Measurements from ENCODE around the gene KCMF1. TPM values are rescaled to one million over a fixed set of nuclear protein-coding genes. Genes with fewer than 3 reads are reported as not detected.

KCMF1 gene
- total and polyA plus RNA-seq, 10 of the 15 experiments (the other 5 are each of a cell fraction or from before 2014, with no cell fraction given): 8.4 to 124 (median 43.0) TPM

GRCh38 chr2:84946204-84947009, 24.6 kb upstream of the KCMF1 start (continued):
- TF ChIP-seq POU2F2 (IDR thresholded peaks at IDR 0.05; ENCODE audit: borderline replicate concordance, low read depth, low read length) (peak; percentile 48; the same call in 2 of the 3 replicates), SMAD5 (IDR thresholded peaks at IDR 0.05; ENCODE audit: low read depth) (0 out of 2 replicates have a peak, but pooled peaks have one; percentile 29), ZNF217 (IDR thresholded peaks at IDR 0.05) (no peak; the same call in none of the 2 replicates), TCF7 (IDR thresholded peaks at IDR 0.05; ENCODE audit: borderline replicate concordance) (no peak), TAF1 (IDR thresholded peaks at IDR 0.05; ENCODE audit: borderline replicate concordance, low read depth, low read length) (peak; percentile 63; the same call in 1 of the 2 replicates), SMAD1 (IDR thresholded peaks at IDR 0.05; ENCODE audit: low read depth, partially characterized antibody) (peak; percentile 74), MYC (IDR thresholded peaks at IDR 0.05; ENCODE audit: insufficient read depth, insufficient read length, insufficient replicate concordance, low read length, severe bottlenecking) (no peak)
- TF ChIP-seq, protein P1, sequence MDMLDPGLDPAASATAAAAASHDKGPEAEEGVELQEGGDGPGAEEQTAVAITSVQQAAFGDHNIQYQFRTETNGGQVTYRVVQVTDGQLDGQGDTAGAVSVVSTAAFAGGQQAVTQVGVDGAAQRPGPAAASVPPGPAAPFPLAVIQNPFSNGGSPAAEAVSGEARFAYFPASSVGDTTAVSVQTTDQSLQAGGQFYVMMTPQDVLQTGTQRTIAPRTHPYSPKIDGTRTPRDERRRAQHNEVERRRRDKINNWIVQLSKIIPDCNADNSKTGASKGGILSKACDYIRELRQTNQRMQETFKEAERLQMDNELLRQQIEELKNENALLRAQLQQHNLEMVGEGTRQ (IDR thresholded peaks at IDR 0.05; ENCODE audit: borderline replicate concordance, low read depth, low read length): no peak

GRCh38 chr2:84947010-84947593, 23.9 kb upstream of the KCMF1 start:
- Histone ChIP-seq H3K4me2 (ENCODE audit: control insufficient read depth, insufficient read depth) (peak overlapping the region; percentile 87), H3K4me3 (peak overlapping the region; percentile 62), H3K27ac (ENCODE audit: control insufficient read depth, insufficient read depth) (peak overlapping the region; percentile 100), H2AFZ (ENCODE audit: control insufficient read depth, low read depth, low read length) (no peak overlapping the region), H3K4me1 (ENCODE audit: control insufficient read depth, insufficient read depth, low read length) (peaks cover 24% of the 10 kb centered on the region), H4K20me1 (ENCODE audit: control insufficient read depth, insufficient read depth) (no peaks in the 10 kb centered on the region), H3K9ac (ENCODE audit: control insufficient read depth, insufficient read depth, low read length) (peak overlapping the region; percentile 36; the same call in 1 of the 2 replicates), H3K27me3 (replicated peaks in 1 of 2; ENCODE audit: control insufficient read depth in 2 of 2, insufficient read depth in 2 of 2, low read length in 1 of 2) (no peaks in the 10 kb centered on the region), H3K79me2 (ENCODE audit: control insufficient read depth, insufficient read depth, low read length) (peaks cover 56% of the 10 kb centered on the region), H3K36me3 (ENCODE audit: control insufficient read depth in 2 of 2, insufficient read depth in 2 of 2, low read length in 1 of 2) (peaks cover 0 to 3% of the 10 kb centered on the region in 2 experiments; a peak in 2 of 4 replicates), H3K9me3 (replicated peaks; ENCODE audit: control insufficient read depth, insufficient read depth, low read length) (no peaks in the 10 kb centered on the region)
- SMC1A ChIA-PET (ENCODE audit: uncharacterized antibody, unreplicated experiment): interaction anchor here (0.7 to 22.1 kb wide), 14 partner anchors 9 to 206 kb away, joined by 3 to 378 read pairs (median 14); partner anchors contain the start of gene KCMF1
- intact Hi-C loops (cut with micrococcal nuclease; ENCODE audit: unreplicated experiment): no loop called here
- RAD21 ChIA-PET (ENCODE audit: unreplicated experiment): interaction anchor here (0.7 to 10.8 kb wide), 14 partner anchors 9 to 353 kb away, joined by 3 to 300 read pairs (median 14); partner anchors contain the start of gene KCMF1
- POLR2A ChIA-PET: interaction anchor here (0.6 to 14.1 kb wide), 19 partner anchors 9 to 490 kb away, joined by 3 to 265 read pairs (median 6); partner anchors contain the start of genes KCMF1 and TMSB10
- in situ Hi-C loops (cut with MboI): loop anchor here (25.0 kb wide), 1 partner anchor 1490 kb away; the partner anchor contains the start of gene KDM3A
- ATAC-seq (no peak), DNase-seq (ENCODE audit: low read depth, low spot score) (no peak), FAIRE-seq (no peak)
- no TSS peak for BruUV-seq (replicated peaks)
- CTCF ChIA-PET: interaction anchor here (0.7 to 11.7 kb wide), 20 partner anchors 9 to 354 kb away, joined by 3 to 275 read pairs (median 4); partner anchors contain the start of gene KCMF1
- WGBS (ENCODE audit: insufficient coverage, insufficient replicate concordance, low lambda C conversion rate, missing lambda C conversion rate): 82% methylated on average over 10 of the region's 10 CpGs
- no peak for TF ChIP-seq SUZ12 (IDR thresholded peaks at IDR 0.05; ENCODE audit: unreplicated experiment)
- TF ChIP-seq, protein P2, sequence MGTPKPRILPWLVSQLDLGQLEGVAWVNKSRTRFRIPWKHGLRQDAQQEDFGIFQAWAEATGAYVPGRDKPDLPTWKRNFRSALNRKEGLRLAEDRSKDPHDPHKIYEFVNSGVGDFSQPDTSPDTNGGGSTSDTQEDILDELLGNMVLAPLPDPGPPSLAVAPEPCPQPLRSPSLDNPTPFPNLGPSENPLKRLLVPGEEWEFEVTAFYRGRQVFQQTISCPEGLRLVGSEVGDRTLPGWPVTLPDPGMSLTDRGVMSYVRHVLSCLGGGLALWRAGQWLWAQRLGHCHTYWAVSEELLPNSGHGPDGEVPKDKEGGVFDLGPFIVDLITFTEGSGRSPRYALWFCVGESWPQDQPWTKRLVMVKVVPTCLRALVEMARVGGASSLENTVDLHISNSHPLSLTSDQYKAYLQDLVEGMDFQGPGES (IDR thresholded peaks at IDR 0.05): no peak
- peak; percentile 36; the same call in 1 of the 2 replicates for TF ChIP-seq MLLT1 (IDR thresholded peaks at IDR 0.05)
- TF ChIP-seq PBX3 (IDR thresholded peaks at IDR 0.05; ENCODE audit: insufficient replicate concordance, low read depth, low read length): no peak
